IMR-90 (cell line): ENCODE measurements around the gene SLX4IP. TPM values are rescaled to one million over a fixed set of nuclear protein-coding genes. Genes with fewer than 3 reads are reported as not detected.
"Not testable (repeated sequence)": the region's sequence is repeated elsewhere in the genome, so short reads cannot be mapped to it uniquely, and the experiment has no call there.

ENCODE experiments used
- ATAC-seq: fragments of 200-7000 bp; cut with Tn5 transposase; 2 replicates; pipeline ENCODE4 v1.9.1; 2020; ENCODE audit warnings: low read depth, mild to moderate bottlenecking, moderate library complexity
- BruUV-seq: library from RNA; stranded (reverse); fragments of 400-500 nt; replicated peaks from 2 replicates; lab custom pipeline; 2021; lab: Mats Ljungman, UMichigan
- CTCF ChIA-PET: fragments of 300-600 bp; formaldehyde crosslinking; extraction: SDS; loops from one replicate; lab custom pipeline; 2021; ENCODE audit warnings: antibody characterized with exemption; lab: Yijun Ruan, JAX
- POLR2A ChIA-PET: fragments of 300-600 bp; sonication (Branson Sonifier 250); formaldehyde crosslinking; loops from one replicate; lab custom pipeline; 2022; ENCODE audit warnings: antibody characterized with exemption; ENCODE audit not compliant: unreplicated experiment; lab: Charles Lee
- DNase-seq: peaks from one replicate; pipeline ENCODE4 v3.0.0; 2013
- H2AFZ ChIP-seq: replicated peaks from 2 replicates; pipeline ENCODE3; 2013; ENCODE audit warnings: low read length, mild to moderate bottlenecking; ENCODE audit not compliant: poor library complexity
- H2AK5ac ChIP-seq: 2 replicates; pipeline ENCODE4 v1.6.1; 2013; ENCODE audit warnings: low read depth, low read length, inconsistent platforms
- H2AK9ac ChIP-seq: replicated peaks from 2 replicates; pipeline ENCODE3; 2013; ENCODE audit warnings: mild to moderate bottlenecking, low read depth, low read length, moderate library complexity; ENCODE audit not compliant: poor library complexity
- H2BK120ac ChIP-seq: 2 replicates; pipeline ENCODE4 v1.6.1; 2013; ENCODE audit warnings: low read depth, low read length, inconsistent platforms
- H2BK15ac ChIP-seq: 3 replicates; pipeline ENCODE4 v1.6.1; 2013; ENCODE audit warnings: low read depth, low read length, inconsistent platforms
- H2BK20ac ChIP-seq: 2 replicates; pipeline ENCODE4 v1.6.1; 2013; ENCODE audit warnings: low read depth, mild to moderate bottlenecking, inconsistent platforms, low read length, moderate library complexity
- H2BK5ac ChIP-seq: 2 replicates; pipeline ENCODE4 v1.6.1; 2013; ENCODE audit warnings: mild to moderate bottlenecking, low read depth, low read length, inconsistent platforms; ENCODE audit not compliant: poor library complexity, severe bottlenecking
- H3K14ac ChIP-seq: replicated peaks from 2 replicates; pipeline ENCODE4 v1.6.1; 2013; ENCODE audit warnings: low read depth, low read length, inconsistent platforms
- H3K18ac ChIP-seq: 2 replicates; pipeline ENCODE4 v1.6.1; 2013; ENCODE audit warnings: low read depth, low read length, control low read depth
- H3K23ac ChIP-seq: 2 replicates; pipeline ENCODE4 v1.6.1; 2013; ENCODE audit warnings: low read depth, low read length, inconsistent platforms
- H3K27ac ChIP-seq: 2 replicates; pipeline ENCODE4 v1.5.1; 2013; ENCODE audit warnings: mild to moderate bottlenecking, control low read depth, low read length; ENCODE audit not compliant: insufficient read depth
- H3K27me3 ChIP-seq: 2 replicates; pipeline ENCODE4 v1.6.1; 2013; ENCODE audit warnings: low read length; ENCODE audit not compliant: control insufficient read depth, insufficient read depth
- H3K36me3 ChIP-seq: 2 replicates; pipeline ENCODE4 v1.6.1; 2013; ENCODE audit warnings: low read length, mixed read lengths; ENCODE audit not compliant: control insufficient read depth, insufficient read depth
- H3K4ac ChIP-seq: 2 replicates; pipeline ENCODE4 v1.6.1; 2013; ENCODE audit warnings: low read depth, low read length, inconsistent platforms
- H3K4me1 ChIP-seq: 2 replicates; pipeline ENCODE4 v1.6.1; 2013; ENCODE audit warnings: low read length, mixed read lengths; ENCODE audit not compliant: control insufficient read depth, insufficient read depth
- H3K4me2 ChIP-seq: 2 replicates; pipeline ENCODE4 v1.6.1; 2013; ENCODE audit warnings: low read depth, mild to moderate bottlenecking, control low read depth, low read length, moderate library complexity
- H3K4me3 ChIP-seq: 2 replicates; pipeline ENCODE4 v1.5.1; 2013; ENCODE audit warnings: low read depth, mild to moderate bottlenecking, control low read depth, low read length, moderate library complexity; ENCODE audit not compliant: insufficient read depth
- H3K56ac ChIP-seq: 2 replicates; pipeline ENCODE4 v1.6.1; 2013; ENCODE audit warnings: low read length, inconsistent platforms; ENCODE audit not compliant: insufficient read depth; ENCODE audit errors: extremely low read depth
- H3K79me1 ChIP-seq, 2 experiments: 2 replicates each; pipeline ENCODE4 v1.6.1; 2013; ENCODE audit warnings: low read length in 2 of 2, inconsistent platforms in 1 of 2, low read depth in 1 of 2
- H3K9ac ChIP-seq: 2 replicates; pipeline ENCODE4 v1.6.1; 2013; ENCODE audit warnings: low read depth, low read length, control low read depth
- H3K9me1 ChIP-seq: 2 replicates; pipeline ENCODE4 v1.6.1; 2013; ENCODE audit warnings: low read length, inconsistent platforms; ENCODE audit not compliant: insufficient read depth
- H3K9me3 ChIP-seq: 2 replicates; pipeline ENCODE4 v1.6.1; 2013; ENCODE audit warnings: low read length; ENCODE audit not compliant: control insufficient read depth, insufficient read depth
- H4K20me1 ChIP-seq: 2 replicates; pipeline ENCODE4 v1.6.1; 2013; ENCODE audit warnings: low read length, inconsistent platforms; ENCODE audit not compliant: insufficient read depth
- H4K5ac ChIP-seq: 2 replicates; pipeline ENCODE4 v1.6.1; 2013; ENCODE audit warnings: mild to moderate bottlenecking, low read depth, low read length, control low read depth
- H4K8ac ChIP-seq, 2 experiments: 2 replicates each; pipeline ENCODE4 v1.6.1; 2013; ENCODE audit warnings: low read depth in 2 of 2, low read length in 2 of 2, control low read depth in 1 of 2, inconsistent platforms in 1 of 2
- H4K91ac ChIP-seq: 2 replicates; pipeline ENCODE4 v1.6.1; 2013; ENCODE audit warnings: low read depth, low read length, inconsistent platforms; ENCODE audit not compliant: insufficient read depth
- WGBS, 2 experiments: methylation state at CpG; one replicate each; pipeline versions ENCODE4 v1.1.5 to v1.1.7; 2013; ENCODE audit warnings: missing lambda C conversion rate in 2 of 2; ENCODE audit not compliant: insufficient read length in 1 of 2; ENCODE audit errors: extremely low coverage in 2 of 2; 5-methylcytosine and 5-hydroxymethylcytosine counted together
- dilution Hi-C: fragments of 300-500 bp; cut with HindIII; formaldehyde crosslinking; loops from one replicate; pipeline ENCODE4 v1.14.3; 2018; ENCODE audit warnings: low sequenced_read_pairs; ENCODE audit not compliant: unreplicated experiment
- in situ Hi-C: fragments of 300-500 bp; cut with MboI; formaldehyde crosslinking; loops from 3 replicates; pipeline ENCODE4 v1.14.3; 2019; ENCODE audit warnings: low sequenced_read_pairs, inconsistent platforms, mixed read lengths
- intact Hi-C: fragments of 100-400 bp; cut with micrococcal nuclease; formaldehyde crosslinking; loops from 2 replicates; pipeline ENCODE4 v1.10.0; 2022
- polyA plus RNA-seq, 3 experiments: library from polyadenylated mRNA; depleted of rRNA; stranded (reverse); fragments of >200 nt; gene quantifications; 2 replicates each; pipeline ENCODE4 v1.2.3, GENCODE V29; 2012; ENCODE audit warnings: low replicate concordance in 1 of 3
- total RNA-seq: library from RNA; depleted of rRNA; stranded (reverse); fragments of >200 nt; gene quantifications from 2 replicates; pipeline ENCODE4 v1.2.3, GENCODE V29; 2012

The SLX4IP gene
- total and polyA plus RNA-seq, 2 of the 4 experiments (the other 2 are of a cell fraction), result 1.3 to 5.9 TPM

- H3K9ac ChIP-seq, H2BK15ac ChIP-seq, H4K91ac ChIP-seq, H3K4me3 ChIP-seq, H2AK9ac ChIP-seq, H3K4ac ChIP-seq, H4K8ac ChIP-seq, dilution Hi-C loops, H4K5ac ChIP-seq, H3K27me3 ChIP-seq, H3K27ac ChIP-seq, H2BK20ac ChIP-seq, H2AFZ ChIP-seq, in situ Hi-C loops, H2AK5ac ChIP-seq, H3K56ac ChIP-seq, H3K18ac ChIP-seq, BruUV-seq, CTCF ChIA-PET, DNase-seq, POLR2A ChIA-PET, intact Hi-C loops, H4K20me1 ChIP-seq, H2BK5ac ChIP-seq, H3K79me1 ChIP-seq, H2BK120ac ChIP-seq, ATAC-seq, H3K14ac ChIP-seq, H3K4me2 ChIP-seq, H3K9me3 ChIP-seq, H3K36me3 ChIP-seq, H3K23ac ChIP-seq: not testable (repeated sequence)
- Histone ChIP-seq H3K4me1 (peaks cover 14% of the 10 kb centered on the region), H3K9me1 (peaks cover 11% of the 10 kb centered on the region)
- no CpG with 5 or more reads among the region's 5 CpGs for WGBS, 2 experiments
Measured at GRCh38 chr20:10613426-10613825, 178.3 kb downstream of the SLX4IP start.
